K562 (cell line): ENCODE results near the gene RAB27B.

Source experiments
- BRD9 ChIP-seq: fragments of 450-650 bp; IDR thresholded peaks from 2 replicates; pipeline ENCODE4 v1.6.1; 2018; ENCODE audit warnings: low read depth; ENCODE audit not compliant: partially characterized antibody
- FOXJ3 ChIP-seq: sonication (generic); formaldehyde crosslinking; IDR thresholded peaks from 2 replicates; pipeline ENCODE4 v1.4.0; 2020; ENCODE audit warnings: mild to moderate bottlenecking, missing genetic modification reagents
- HDAC6 ChIP-seq: IDR thresholded peaks from 2 replicates; pipeline ENCODE4 v1.6.1; 2012; ENCODE audit warnings: low read depth, mild to moderate bottlenecking, control low read depth, inconsistent platforms, low read length, moderate library complexity
- RBM39 ChIP-seq: fragments of 200-400 bp; formaldehyde crosslinking; optimal IDR thresholded peaks from 2 replicates; pipeline ENCODE3; 2018; ENCODE audit warnings: low read depth, low read length
- ZNF384 ChIP-seq: IDR thresholded peaks from 2 replicates; pipeline ENCODE4 v1.6.1; 2012; ENCODE audit warnings: low read depth, low read length, improper control_type of control experiment
- TF ChIP-seq, protein P1 (sequence below): fragments of 450-650 bp; conservative IDR thresholded peaks from 2 replicates; pipeline ENCODE4 v1.6.1; 2016; ENCODE audit warnings: missing genetic modification characterization, low read depth, mild to moderate bottlenecking, missing compliant biosample characterization, moderate library complexity

- TF ChIP-seq ZNF384 (no peak), HDAC6 (no peak), BRD9 (no peak), FOXJ3 (CRISPR knock-in tag) (no peak), RBM39 (no peak)
- TF ChIP-seq, protein P1, sequence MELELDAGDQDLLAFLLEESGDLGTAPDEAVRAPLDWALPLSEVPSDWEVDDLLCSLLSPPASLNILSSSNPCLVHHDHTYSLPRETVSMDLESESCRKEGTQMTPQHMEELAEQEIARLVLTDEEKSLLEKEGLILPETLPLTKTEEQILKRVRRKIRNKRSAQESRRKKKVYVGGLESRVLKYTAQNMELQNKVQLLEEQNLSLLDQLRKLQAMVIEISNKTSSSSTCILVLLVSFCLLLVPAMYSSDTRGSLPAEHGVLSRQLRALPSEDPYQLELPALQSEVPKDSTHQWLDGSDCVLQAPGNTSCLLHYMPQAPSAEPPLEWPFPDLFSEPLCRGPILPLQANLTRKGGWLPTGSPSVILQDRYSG (tag): no peak
Measured at GRCh38 chr18:54798186-54798585, 30.1 kb upstream of the RAB27B start.
